AG20443 (cell line): ENCODE measurements around the gene PTPRM.

Source experiments
- DNase-seq: peaks from one replicate; pipeline ENCODE4 v3.0.0; 2012; ENCODE audit warnings: low spot score, mixed read lengths

The PTPRM gene

DNA sequence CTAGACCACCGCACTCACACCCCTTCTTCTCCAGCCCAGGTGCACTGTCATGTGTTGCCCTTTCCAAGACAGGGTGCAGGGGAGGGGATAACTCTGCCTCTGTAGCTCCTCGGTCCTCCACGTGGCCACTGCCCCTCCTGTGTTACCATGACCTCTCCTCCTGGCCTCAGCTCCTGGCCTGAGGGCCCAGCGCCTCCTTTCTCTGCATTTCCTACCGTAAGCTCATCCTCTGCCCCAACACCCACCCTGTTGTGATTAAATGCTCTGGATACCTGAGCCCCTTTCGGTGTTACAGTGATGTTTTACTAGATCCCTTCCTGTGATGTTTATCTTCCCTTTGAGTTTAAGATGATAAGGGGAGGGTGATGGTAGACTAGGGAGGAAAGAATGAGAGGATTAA is 242.3 kb downstream of the PTPRM start:
- DNase-seq: no peak

GRCh38 chr18:7809978-7810377 is 242.9 kb downstream of the PTPRM start:
- DNase-seq: no peak

- peak; percentile 81 for DNase-seq
These were observed 245.4 kb downstream of the PTPRM start for GRCh38 chr18:7812431-7813063.

DNA sequence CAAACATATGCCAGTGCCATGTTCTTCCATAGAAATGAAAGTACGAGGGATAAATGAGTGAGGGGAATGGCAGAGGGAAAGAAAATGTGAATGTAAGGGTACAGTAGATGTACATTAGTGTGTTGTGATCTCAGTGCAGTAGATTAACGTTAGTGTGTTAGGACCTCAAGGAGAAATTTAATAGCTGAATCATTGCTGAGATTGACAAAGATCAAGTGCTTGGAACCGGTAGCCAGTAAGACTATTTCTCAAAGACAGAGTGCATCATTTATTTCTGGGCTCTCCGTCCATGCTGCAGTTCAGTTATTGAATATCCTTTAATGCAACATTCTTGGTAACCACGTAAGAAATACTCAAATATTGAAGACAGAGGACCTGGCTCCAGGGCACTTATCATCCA is 246.0 kb downstream of the PTPRM start:
- DNase-seq: no peak

GRCh38 chr18:7814754-7815315 is 247.7 kb downstream of the PTPRM start:
- DNase-seq: no peak

GRCh38 chr18:7815787-7816186 is 248.7 kb downstream of the PTPRM start:
- DNase-seq: no peak

- DNase-seq: peak; percentile 34
These were observed 250.6 kb downstream of the PTPRM start for GRCh38 chr18:7817575-7818230.

GRCh38 chr18:7821784-7822183 is 254.7 kb downstream of the PTPRM start:
- no peak for DNase-seq

DNA sequence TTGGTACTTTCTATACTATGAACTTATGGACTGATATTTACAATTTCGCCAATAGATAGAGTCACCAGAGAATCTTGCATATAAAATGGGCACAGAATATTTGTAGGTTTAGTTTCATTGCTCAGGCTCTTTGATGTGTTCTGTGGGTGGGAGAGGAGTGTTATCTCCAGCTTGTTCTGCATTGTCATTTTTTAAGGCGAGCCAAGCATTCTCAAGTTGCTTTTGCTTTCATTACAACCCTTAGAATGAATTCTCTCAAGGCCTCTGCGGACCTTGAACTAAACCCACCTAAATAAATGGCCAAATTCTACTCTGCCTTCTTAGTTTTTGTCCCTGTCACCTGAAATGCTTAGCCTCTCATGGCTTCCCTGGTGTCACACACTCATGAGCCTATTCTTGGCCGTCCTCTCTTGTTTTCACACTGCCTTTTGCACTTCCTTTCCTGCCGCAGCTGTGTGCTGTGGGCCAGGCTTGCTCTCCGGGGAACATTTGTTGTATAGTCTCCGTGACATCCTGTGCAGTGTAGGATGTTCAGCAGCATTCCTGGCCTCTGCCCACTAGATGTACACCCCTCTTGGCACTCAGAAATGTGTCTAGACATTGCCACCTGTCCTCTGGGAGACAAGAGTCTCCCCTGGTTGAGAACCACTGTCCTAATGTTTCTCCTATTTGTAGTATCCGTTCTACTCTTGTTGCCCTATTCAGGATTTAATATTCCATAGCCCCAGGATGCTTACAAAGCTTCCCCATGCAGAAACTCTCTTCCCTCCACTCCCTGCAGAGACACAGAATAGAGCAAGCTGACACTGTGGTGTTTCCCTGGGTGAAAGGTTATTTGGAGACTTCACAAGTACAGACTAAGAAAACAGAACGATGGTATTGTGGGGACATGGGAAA is 255.6 kb downstream of the PTPRM start:
- no peak for DNase-seq

GRCh38 chr18:7824970-7825369 is 257.9 kb downstream of the PTPRM start:
- DNase-seq: peak; percentile 39

- no peak for DNase-seq
These were observed 263.4 kb downstream of the PTPRM start for GRCh38 chr18:7830468-7830867.

GRCh38 chr18:7839548-7839947 is 272.4 kb downstream of the PTPRM start:
- no peak for DNase-seq

- no peak for DNase-seq
These were observed 273.3 kb downstream of the PTPRM start for GRCh38 chr18:7840411-7840810.

GRCh38 chr18:7844017-7844416 is 276.9 kb downstream of the PTPRM start:
- no peak for DNase-seq

DNA sequence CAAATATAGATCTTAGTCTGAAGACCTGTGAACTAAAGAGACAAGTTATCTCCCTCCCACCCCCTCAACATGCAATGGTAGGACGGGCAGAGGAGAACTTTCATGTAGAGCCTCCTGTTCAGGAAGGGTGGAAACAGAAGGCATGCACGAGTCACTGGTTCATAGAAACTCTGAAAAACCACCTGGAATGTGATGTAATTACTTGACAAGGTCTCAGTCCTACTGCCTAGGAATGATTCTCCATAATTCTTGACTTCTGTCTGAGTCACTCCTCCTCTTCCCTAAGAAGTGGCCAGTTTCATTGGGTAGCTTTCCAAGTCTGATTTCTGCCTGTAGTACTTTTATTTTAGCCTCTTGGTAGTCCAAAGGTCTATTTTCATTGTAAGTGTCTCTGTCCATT is 277.3 kb downstream of the PTPRM start:
- no peak for DNase-seq

GRCh38 chr18:7846335-7846734 is 279.2 kb downstream of the PTPRM start:
- no peak for DNase-seq

DNA sequence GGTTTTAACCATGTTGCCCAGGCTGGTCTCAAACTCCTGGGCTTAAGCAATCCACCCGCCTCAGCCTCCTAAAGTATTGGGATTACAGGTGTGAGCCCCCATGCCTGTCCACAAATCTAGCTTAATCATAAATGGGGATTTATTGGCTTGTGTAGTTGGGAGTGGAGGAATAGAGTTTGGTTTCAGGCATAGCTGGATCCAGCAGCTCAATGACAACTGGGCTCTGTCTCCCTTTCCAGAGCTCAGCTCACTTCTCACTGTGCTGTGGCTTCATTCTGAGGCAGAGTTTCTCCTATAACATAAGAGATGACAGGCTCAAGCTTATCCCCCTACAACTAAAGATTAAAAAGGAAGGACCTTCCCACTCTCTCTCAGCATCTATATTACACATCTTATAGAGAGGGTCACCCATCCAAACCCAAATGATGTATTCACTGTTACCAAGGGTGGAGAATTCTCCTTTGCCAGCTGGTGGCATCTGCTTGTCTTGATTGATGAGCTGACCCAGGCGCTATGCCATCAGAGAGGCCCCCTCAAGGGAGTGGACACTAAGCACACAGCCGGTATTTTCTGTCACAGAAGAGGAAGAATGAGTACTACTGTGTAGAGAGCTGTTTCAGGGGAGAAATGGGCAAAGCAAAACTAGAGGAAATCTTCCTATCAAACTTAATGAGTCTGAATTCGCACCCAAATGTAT is 280.4 kb downstream of the PTPRM start:
- no peak for DNase-seq

DNA sequence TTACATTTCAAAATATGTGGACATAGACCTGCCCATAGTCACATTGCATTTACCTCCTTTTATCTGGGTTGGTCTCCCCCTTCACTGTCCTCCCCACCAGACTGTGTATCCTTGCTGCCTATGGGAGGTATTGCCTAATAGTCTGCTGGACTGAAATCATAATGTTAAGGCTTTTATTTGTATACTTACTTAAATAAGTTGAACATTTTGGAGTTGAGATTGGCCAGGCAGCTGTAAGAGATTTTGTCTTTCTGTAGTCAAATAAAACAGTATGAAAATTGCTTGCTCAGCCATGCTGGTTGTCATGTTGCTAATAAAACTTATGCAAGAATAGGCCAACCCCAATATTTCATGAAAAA is 280.9 kb downstream of the PTPRM start:
- DNase-seq: no peak

DNA sequence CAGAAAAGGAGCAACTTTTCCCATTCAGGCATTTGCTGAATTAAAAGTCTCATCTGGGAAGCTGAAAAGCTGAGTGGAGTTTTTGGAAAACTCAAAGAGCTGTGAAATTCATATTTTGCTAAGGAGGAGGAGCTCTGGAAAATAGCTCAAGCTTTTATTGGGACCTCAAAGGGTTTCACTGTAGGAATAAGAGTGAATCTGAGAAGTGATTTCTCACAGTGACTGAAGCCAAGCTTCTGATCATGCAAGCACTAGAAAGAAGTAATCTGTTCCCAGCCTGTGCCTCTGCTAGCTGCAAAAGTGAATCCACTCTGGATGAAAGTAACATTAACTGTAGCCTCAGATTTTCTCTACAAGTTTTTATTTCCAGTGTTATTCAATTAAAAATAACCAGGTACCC is 283.3 kb downstream of the PTPRM start:
- DNase-seq: no peak

- no peak for DNase-seq
These were observed 287.9 kb downstream of the PTPRM start for GRCh38 chr18:7855028-7855427.

GRCh38 chr18:7855671-7856070 is 288.6 kb downstream of the PTPRM start:
- DNase-seq: no peak

DNA sequence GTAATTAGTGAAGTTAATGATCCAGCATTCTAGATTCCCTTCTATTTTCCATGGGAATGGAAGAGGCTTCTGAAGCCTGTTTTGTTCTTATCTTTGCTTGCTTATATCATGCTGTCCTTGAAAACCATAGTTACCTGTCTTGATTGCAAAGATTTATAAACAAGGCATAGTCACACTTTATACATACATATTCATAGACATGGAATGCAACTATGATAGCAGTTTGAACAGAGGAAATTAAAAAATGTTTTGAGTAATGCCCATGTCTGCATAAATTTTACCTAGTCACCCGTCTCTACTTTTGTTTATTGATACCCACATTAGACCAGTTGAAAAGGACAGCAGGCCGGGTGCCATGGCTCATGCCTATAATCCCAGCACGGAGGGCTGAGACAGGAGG is 289.0 kb downstream of the PTPRM start:
- DNase-seq: no peak
